ENCODE results near the gene PRKG1.
"Not testable (repeated sequence)": the region's sequence is repeated elsewhere in the genome, so short reads cannot be mapped to it uniquely, and the experiment has no call there.

Gene PRKG1

GRCh38 chr10:52213321-52213752 lies 1139.0 kb downstream of the PRKG1 start:
- DNase-seq (ENCODE audit: low spot score), result no peak

- peak; percentile 47 for DNase-seq (ENCODE audit: low spot score)
Observed at GRCh38 chr10:52215745-52216361, 1141.6 kb downstream of the PRKG1 start.

DNA sequence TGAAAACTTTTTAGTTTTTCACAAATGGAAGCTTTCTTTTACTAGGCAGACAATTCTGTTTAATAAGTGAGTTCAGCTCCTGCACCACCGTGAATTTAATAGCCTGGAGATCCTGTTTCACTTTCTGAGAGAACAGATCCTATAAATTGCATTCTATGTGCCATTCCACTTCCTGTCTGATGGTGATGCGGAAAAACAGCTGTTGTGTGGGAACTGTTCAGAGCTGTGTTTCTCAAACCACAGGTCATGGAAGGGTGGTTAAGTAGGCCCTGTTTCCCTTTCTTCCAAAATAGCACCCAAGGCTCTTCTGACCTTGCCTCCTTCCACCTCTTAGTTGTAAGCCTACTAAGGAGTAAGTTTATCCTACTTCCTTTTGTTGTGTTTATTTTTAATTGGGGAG lies 1142.6 kb downstream of the PRKG1 start:
- DNase-seq (ENCODE audit: low spot score), result no peak

DNA sequence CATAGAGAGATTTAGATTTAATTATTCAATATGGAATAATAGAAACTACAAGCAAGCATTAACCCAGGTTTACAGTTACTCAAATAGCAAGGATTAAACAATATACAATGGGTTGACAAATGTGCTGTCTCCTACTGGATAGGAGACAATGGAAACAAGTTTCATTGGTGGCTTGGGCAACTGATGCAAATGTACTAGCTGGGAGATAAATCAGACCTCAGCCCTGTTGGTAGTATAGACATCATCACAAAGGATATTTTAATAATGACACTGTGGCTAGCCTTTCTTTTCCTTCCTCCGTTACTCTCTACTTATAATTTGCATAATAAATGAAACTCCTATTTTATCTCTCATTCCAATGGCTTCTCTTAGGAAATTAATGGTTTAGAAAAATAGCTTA lies 1143.2 kb downstream of the PRKG1 start:
- no peak for DNase-seq (ENCODE audit: low spot score)

DNA sequence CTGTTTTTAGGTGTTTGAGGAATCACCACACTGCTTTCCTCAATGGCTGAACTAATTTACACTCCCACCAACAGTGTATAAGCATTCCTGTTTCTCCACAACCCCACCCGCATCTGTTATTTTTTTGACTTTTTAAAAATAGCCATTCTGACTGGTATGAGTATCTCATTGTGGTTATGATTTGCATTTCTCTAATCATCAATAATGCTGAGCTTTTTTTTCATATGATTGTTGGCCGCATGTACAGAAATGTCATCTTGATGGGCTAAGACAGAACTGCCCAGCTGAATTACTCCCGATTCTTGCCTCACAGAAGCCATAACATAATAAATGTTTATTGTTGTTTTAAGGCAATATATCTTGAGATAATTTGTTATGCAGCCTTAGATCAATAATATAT lies 1146.7 kb downstream of the PRKG1 start:
- no peak for DNase-seq (ENCODE audit: low spot score)

DNA sequence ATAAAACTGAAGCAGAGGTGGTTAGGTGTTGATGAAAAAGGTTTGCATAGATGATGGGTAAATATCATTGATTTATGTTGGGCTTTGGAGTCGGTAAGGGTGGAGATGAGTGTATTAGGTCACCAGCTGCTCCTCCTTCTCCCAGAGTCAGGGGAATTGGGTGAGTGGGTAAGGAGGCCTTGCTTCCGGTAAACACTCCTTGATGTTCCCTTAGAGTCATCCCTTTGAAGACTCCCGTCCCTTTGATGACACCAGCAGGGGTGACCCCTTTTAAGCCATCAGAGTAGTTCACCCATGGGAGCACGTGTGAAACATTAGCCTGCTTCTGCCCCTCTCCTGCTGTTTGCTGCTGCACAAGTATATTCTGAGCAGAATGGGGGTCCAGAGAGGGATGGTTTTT lies 1147.6 kb downstream of the PRKG1 start:
- DNase-seq (ENCODE audit: low spot score), result no peak

DNA sequence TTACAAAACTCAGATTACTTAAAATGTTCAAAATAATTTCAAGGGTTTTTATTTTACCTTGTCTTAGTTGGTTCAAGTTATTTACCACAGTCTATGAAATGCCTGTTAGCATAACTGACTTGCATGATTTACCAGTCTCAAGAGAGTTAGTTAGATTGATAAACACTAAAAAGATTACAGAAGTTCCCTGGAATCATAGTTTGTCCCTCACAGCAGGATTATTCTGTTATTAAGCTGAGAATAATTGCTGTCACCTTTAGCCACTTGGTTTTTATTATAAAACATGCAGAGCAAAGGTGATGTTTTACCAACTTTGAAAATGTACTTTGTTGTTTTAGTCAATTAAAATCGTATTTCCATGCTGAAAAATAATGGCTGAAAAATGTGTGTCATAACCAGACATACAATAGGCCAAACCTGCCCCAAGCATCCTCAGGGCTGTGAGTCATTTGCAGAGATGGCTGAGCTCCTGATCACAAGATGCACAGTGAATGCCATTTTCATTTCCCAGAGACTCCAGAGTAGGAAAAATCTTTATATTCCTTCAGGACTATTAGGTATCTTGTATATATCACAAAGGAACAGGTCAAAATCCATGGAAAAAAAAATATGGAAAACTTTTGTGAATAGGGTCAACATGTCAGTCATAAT lies 1152.0 kb downstream of the PRKG1 start:
- no peak for DNase-seq (ENCODE audit: low spot score)

GRCh38 chr10:52228556-52228955 lies 1154.3 kb downstream of the PRKG1 start:
- DNase-seq (ENCODE audit: low spot score), result no peak

DNA sequence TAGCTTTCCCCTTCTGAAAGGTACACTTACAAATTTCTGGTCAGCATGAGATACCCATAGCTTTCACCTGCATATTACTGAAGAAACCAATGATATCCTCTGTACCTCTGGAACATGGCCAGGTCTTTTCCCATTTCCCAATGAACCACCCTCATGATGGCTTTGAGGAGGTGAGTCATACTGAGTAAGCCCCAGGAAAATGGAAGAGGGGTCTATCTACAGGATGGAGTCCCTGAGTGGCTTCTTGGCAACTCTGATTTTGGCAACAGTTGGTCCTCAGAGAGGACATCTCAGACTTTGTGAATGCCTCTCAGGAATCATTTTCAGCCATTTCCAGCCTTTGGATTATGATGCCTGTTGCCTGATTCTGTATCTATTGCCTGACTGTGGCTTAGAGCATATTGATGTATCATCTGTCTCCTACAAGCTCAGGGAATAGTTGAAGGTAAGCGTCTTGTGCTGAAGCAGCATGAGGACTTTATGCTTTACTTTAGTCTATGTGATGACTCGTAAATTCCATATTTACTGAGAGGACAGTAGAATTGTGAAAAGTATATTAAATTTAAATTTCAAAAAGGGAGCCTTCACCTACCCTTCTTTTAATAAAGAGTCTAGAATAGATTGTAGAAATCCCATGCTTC lies 1155.1 kb downstream of the PRKG1 start:
- DNase-seq (ENCODE audit: low spot score), result no peak

GRCh38 chr10:52232561-52233350 lies 1158.5 kb downstream of the PRKG1 start:
- no peak for DNase-seq (ENCODE audit: low spot score)

DNA sequence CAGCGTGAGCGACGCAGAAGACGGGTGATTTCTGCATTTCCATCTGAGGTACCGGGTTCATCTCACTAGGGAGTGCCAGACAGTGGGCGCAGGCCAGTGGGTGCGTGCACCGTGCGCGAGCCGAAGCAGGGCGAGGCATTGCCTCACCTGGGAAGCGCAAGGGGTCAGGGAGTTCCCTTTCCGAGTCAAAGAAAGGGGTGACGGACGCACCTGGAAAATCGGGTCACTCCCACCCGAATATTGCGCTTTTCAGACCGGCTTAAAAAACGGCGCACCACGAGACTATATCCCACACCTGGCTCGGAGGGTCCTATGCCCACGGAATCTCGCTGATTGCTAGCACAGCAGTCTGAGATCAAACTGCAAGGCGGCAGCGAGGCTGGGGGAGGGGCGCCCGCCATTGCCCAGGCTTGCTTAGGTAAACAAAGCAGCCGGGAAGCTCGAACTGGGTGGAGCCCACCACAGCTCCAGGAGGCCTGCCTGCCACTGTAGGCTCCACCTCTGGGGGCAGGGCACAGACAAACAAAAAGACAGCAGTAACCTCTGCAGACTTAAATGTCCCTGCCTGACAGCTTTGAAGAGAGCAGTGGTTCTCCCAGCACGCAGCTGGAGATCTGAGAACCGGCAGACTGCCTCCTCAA lies 1159.2 kb downstream of the PRKG1 start:
- DNase-seq (ENCODE audit: low spot score), result not testable (repeated sequence)

DNA sequence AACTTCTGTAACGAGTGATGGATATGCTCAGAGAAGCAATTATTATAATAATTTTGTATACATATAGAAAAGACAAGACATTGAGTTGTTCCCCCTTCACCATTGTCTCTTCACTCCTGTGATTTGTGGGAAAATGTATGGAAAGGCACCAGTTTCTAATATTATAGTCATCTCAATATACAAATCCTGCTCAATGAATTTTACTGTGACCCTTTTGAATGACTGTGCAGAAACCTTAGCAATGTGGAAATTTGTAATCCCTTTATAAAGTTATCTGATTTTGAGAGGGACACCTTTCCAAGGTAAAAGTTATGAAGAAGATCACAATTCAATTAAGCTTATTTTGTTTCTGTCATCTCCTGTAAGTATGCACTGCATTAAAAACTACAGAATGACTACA lies 1165.5 kb downstream of the PRKG1 start:
- DNase-seq (ENCODE audit: low spot score), result no peak

- no peak for DNase-seq (ENCODE audit: low spot score)
Observed at GRCh38 chr10:52245547-52245946, 1171.3 kb downstream of the PRKG1 start.

GRCh38 chr10:52247929-52248328 lies 1173.6 kb downstream of the PRKG1 start:
- DNase-seq (ENCODE audit: low spot score), result not testable (repeated sequence)

DNA sequence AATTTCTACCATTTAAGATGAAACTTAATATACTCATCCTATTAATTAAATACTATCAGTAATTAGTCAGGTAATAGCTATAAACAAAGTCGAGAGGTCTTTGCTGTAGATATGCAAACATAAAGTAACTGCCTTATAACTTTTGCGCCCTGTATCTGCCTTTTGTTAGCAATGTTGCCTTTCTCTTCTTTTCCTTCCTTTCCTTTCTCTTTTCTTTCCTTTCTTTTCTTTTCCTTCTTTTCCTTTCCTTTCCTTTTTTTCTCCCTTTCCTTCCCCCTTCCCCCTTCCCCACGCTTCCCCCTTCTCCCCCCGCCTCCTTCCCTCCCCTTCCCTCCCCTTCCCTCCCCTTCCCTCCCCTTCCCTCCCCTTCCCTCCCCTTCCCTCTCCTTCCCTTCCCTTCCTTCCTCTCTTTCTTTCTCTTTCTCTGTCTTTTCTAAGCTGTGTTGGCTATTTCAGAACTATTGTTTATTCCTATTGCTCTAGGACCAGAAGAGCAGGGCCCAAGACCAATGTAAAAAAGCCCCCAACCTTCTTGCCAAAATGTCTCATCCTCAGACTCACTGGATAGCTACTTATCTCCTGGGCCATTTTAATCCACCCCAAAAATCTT lies 1174.5 kb downstream of the PRKG1 start:
- DNase-seq (ENCODE audit: low spot score), result no peak

DNA sequence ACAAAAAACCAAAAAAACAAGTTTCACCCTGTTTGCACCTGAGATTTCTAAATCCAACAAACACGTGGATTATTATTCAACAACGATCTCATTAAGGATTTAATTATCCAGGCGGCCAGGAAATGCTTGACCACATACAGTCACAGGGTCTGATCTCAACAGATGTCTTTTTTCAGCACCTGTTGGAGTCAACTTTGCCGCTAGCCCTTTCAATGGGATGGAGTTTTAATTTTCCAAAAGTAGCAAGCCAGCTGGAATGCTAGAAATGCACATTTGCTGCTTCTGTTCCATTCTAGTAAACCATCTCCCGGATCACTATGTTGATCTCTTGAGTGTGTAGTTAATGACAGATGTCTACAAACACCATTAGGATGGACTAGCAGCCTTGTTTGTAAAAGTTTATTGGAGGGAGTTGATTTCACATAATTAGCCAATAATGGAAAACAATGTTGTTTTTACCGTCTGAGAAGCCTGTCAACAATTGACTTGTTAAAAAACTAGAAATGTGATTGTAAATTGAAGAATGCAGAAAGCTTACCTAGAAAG lies 1175.6 kb downstream of the PRKG1 start:
- no peak for DNase-seq (ENCODE audit: low spot score)

GRCh38 chr10:52250510-52250909 lies 1176.2 kb downstream of the PRKG1 start:
- DNase-seq (ENCODE audit: low spot score), result no peak

DNA sequence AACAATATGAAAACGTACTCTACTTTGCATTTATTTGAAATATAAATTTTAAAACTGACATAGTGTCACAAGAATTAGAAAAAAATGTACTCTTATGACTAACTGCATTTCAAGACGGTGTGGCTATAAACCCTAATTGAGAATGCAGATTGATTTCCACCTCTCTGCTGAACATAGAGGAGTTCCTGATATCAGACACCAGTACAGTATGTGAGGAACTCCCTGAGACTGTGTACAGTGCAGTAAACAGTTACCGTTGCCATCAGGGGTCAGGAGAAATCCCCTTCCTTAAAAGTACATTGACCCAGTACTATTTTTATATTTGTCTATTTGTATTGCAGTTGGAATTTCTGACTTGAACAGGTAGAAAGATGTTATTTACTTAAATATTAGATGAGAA lies 1178.0 kb downstream of the PRKG1 start:
- no peak for DNase-seq (ENCODE audit: low spot score)

- no peak for DNase-seq (ENCODE audit: low spot score)
Observed at GRCh38 chr10:52256832-52257691, 1182.8 kb downstream of the PRKG1 start.

- no peak for DNase-seq (ENCODE audit: low spot score)
Observed at GRCh38 chr10:52257692-52258075, 1183.4 kb downstream of the PRKG1 start.

All from CD4-positive, alpha-beta T cell treated with Interleukin-2 at 100 ng/mL for 4 hours (primary cell).